Liver (tissue), 9 donors: ENCODE results near the gene NEU4. TPM values are rescaled to one million over a fixed set of nuclear protein-coding genes. Genes with fewer than 3 reads are reported as not detected.
"Not testable (repeated sequence)": the region's sequence is repeated elsewhere in the genome, so short reads cannot be mapped to it uniquely, and the experiment has no call there.

Experiments
- DNase-seq: peaks from one replicate; pipeline ENCODE4 v3.0.0-alpha.2; 2017; ENCODE audit warnings: low spot score
- H3K27ac ChIP-seq, 2 donors: one replicate each; pipeline ENCODE4 v1.7.0; 2013; ENCODE audit warnings: inconsistent platforms in 2 of 2, low read length in 2 of 2, control low read depth in 1 of 2, low read depth in 1 of 2, mild to moderate bottlenecking in 1 of 2
- H3K27me3 ChIP-seq, 4 donors: one replicate each; pipeline versions ENCODE4 v1.6.1 to v1.7.0; 2013; ENCODE audit warnings: low read length in 3 of 4, inconsistent platforms in 1 of 4, mild to moderate bottlenecking in 1 of 4, moderate library complexity in 1 of 4; ENCODE audit not compliant: control insufficient read depth in 4 of 4, insufficient read depth in 4 of 4
- H3K36me3 ChIP-seq, 4 donors: one replicate each; pipeline versions ENCODE4 v1.6.1 to v1.7.0; 2013; ENCODE audit warnings: low read length in 3 of 4, mild to moderate bottlenecking in 3 of 4, low read depth in 1 of 4, moderate library complexity in 1 of 4; ENCODE audit not compliant: control insufficient read depth in 4 of 4, insufficient read depth in 3 of 4
- H3K4me1 ChIP-seq, 4 donors: one replicate each; pipeline versions ENCODE4 v1.6.1 to v1.7.0; 2013; ENCODE audit warnings: low read length in 3 of 4, mild to moderate bottlenecking in 3 of 4, moderate library complexity in 1 of 4; ENCODE audit not compliant: control insufficient read depth in 4 of 4, insufficient read depth in 4 of 4
- H3K4me3 ChIP-seq, 3 donors: one replicate each; pipeline versions ENCODE4 v1.6.1 to v1.7.0; 2013; ENCODE audit warnings: low read length in 3 of 3, control low read depth in 1 of 3, low read depth in 1 of 3, mild to moderate bottlenecking in 1 of 3
- H3K9ac ChIP-seq, 2 donors: one replicate each; pipeline ENCODE4 v1.7.0; 2013; ENCODE audit warnings: low read length in 2 of 2, mild to moderate bottlenecking in 2 of 2, moderate library complexity in 2 of 2, control low read depth in 1 of 2, low read depth in 1 of 2
- H3K9me3 ChIP-seq, 4 donors: one replicate each; pipeline versions ENCODE4 v1.6.1 to v1.7.0; 2013; ENCODE audit warnings: low read length in 3 of 4; ENCODE audit not compliant: control insufficient read depth in 4 of 4
- ATF3 ChIP-seq: IDR thresholded peaks from 2 replicates; pipeline ENCODE4 v1.6.1; 2016; ENCODE audit warnings: antibody characterized with exemption
- CTCF ChIP-seq: fragments of 150-350 bp; IDR thresholded peaks from 2 replicates; pipeline ENCODE4 v1.5.1; 2017; ENCODE audit warnings: improper control_type of control experiment, low read depth, low read length; ENCODE audit not compliant: missing input control
- EGR1 ChIP-seq, 2 donors: IDR thresholded peaks; 2 replicates each; pipeline ENCODE4 v1.6.1; 2016 to 2018; ENCODE audit warnings: antibody characterized with exemption in 2 of 2, low read depth in 2 of 2
- FOXA1 ChIP-seq: IDR thresholded peaks from 2 replicates; pipeline ENCODE4 v1.6.1; 2016; ENCODE audit warnings: antibody characterized with exemption
- FOXA2 ChIP-seq: IDR thresholded peaks from 2 replicates; pipeline ENCODE4 v1.6.1; 2016; ENCODE audit warnings: antibody characterized with exemption
- HNF4A ChIP-seq, 2 donors: conservative IDR thresholded peaks; 2 replicates each; pipeline ENCODE4 v1.6.1; 2016; ENCODE audit warnings: antibody characterized with exemption in 2 of 2, mild to moderate bottlenecking in 2 of 2
- HNF4G ChIP-seq: IDR thresholded peaks from 2 replicates; pipeline ENCODE4 v1.6.1; 2016; ENCODE audit warnings: antibody characterized with exemption
- JUND ChIP-seq, 2 donors: IDR thresholded peaks; 2 replicates each; pipeline ENCODE4 v1.6.1; 2016; ENCODE audit warnings: antibody characterized with exemption in 2 of 2
- NR2F2 ChIP-seq: IDR thresholded peaks from 2 replicates; pipeline ENCODE4 v1.6.1; 2016; ENCODE audit warnings: antibody characterized with exemption
- RAD21 ChIP-seq, 2 donors: IDR thresholded peaks; 2 replicates each; pipeline ENCODE4 v1.6.1; 2016; ENCODE audit warnings: antibody characterized with exemption in 2 of 2, mild to moderate bottlenecking in 2 of 2
- REST ChIP-seq: IDR thresholded peaks from 2 replicates; pipeline ENCODE4 v1.6.1; 2016; ENCODE audit warnings: antibody characterized with exemption, mild to moderate bottlenecking
- TAF1 ChIP-seq: conservative IDR thresholded peaks from 2 replicates; pipeline ENCODE4 v1.6.1; 2016; ENCODE audit warnings: antibody characterized with exemption, mild to moderate bottlenecking
- ZBTB33 ChIP-seq: IDR thresholded peaks from 2 replicates; pipeline ENCODE4 v1.6.1; 2016; ENCODE audit warnings: antibody characterized with exemption
- WGBS: extraction: QIAGEN DNeasy Blood & Tissue Kit; methylation state at CpG from one replicate; pipeline ENCODE4 v1.1.7; 2013; 5-methylcytosine and 5-hydroxymethylcytosine counted together
- polyA plus RNA-seq, 2 donors: library from polyadenylated mRNA; stranded (reverse) in 1 of 2; unstranded in 1 of 2; fragments of 200-250 nt in 1 of 2; fragments of >200 nt in 1 of 2; fragmentation: Nextera tagmentation in 1 of 2; extraction: Ambion mirVana in 1 of 2; gene quantifications; one replicate each; pipeline versions ENCODE4 v1.2.1 to v1.2.3, GENCODE V29; 2013 to 2015
- total RNA-seq, 2 donors: library from RNA; depleted of rRNA; stranded (reverse); fragments of >200 nt; gene quantifications; one replicate each; pipeline ENCODE4 v1.2.3, GENCODE V29; 2014
- donor health status: healthy.
- donor health status: healthy.
- donor health status: healthy.
- donor health status: healthy.
- donor health status: healthy.

The NEU4 gene
- total and polyA plus RNA-seq, 4 donors: 5.4 to 58.4 (median 35.1) TPM

GRCh38 chr2:241827394-241827793 lies 18.4 kb downstream of the NEU4 start:
- Histone ChIP-seq H3K36me3 (no peaks in the 10 kb centered on the region), H3K4me1 (no peaks in the 10 kb centered on the region), H3K4me3 (no peak overlapping the region), H3K9ac (no peak overlapping the region), H3K27me3 (no peaks in the 10 kb centered on the region), H3K9me3 (peaks cover 0 to 5% (median 3%) of the 10 kb centered on the region in 4 donors), H3K27ac (no peak overlapping the region)
- TF ChIP-seq RAD21 (IDR thresholded peaks at IDR 0.05) (no peak), TAF1 (no peak)
- DNase-seq: no peak
- WGBS: 87% methylated on average over 2 of the region's 2 CpGs

- H3K27ac ChIP-seq: no peak overlapping the region
- H3K27me3 ChIP-seq: no peaks in the 10 kb centered on the region
- H3K4me3 ChIP-seq: no peak overlapping the region
- H3K9ac ChIP-seq: no peak overlapping the region
- 69% methylated on average over 13 of the region's 13 CpGs for WGBS
- no peaks in the 10 kb centered on the region for H3K9me3 ChIP-seq
- no peaks in the 10 kb centered on the region for H3K4me1 ChIP-seq
- no peak for DNase-seq
- no peaks in the 10 kb centered on the region for H3K36me3 ChIP-seq
- no peak for TF ChIP-seq HNF4A (conservative IDR thresholded peaks at IDR 0.05)
- TF ChIP-seq JUND (IDR thresholded peaks at IDR 0.05): no peak
- no peak for TF ChIP-seq EGR1 (IDR thresholded peaks at IDR 0.05; ENCODE audit: low read depth in 2 of 2)
- TF ChIP-seq NR2F2: no peak
- TF ChIP-seq ATF3: no peak
Measured at GRCh38 chr2:241833101-241833663, 24.2 kb downstream of the NEU4 start.

- H3K4me3 ChIP-seq, DNase-seq, H3K4me1 ChIP-seq, H3K9ac ChIP-seq, H3K27ac ChIP-seq, H3K9me3 ChIP-seq, H3K27me3 ChIP-seq, H3K36me3 ChIP-seq: not testable (repeated sequence)
- WGBS: 86% methylated on average over 28 of the region's 28 CpGs
Measured at GRCh38 chr2:241833756-241834526, 24.9 kb downstream of the NEU4 start.

GRCh38 chr2:241834527-241835210 lies 25.7 kb downstream of the NEU4 start:
- no peak for DNase-seq
- 92% methylated on average over 10 of the region's 10 CpGs for WGBS
- Histone ChIP-seq H3K4me1 (no peaks in the 10 kb centered on the region), H3K36me3 (no peaks in the 10 kb centered on the region), H3K9ac (no peak overlapping the region), H3K27ac (no peak overlapping the region), H3K27me3 (no peaks in the 10 kb centered on the region), H3K9me3 (no peaks in the 10 kb centered on the region), H3K4me3 (no peak overlapping the region)
- no peak for TF ChIP-seq FOXA2
- no peak for TF ChIP-seq ATF3
- no peak for TF ChIP-seq NR2F2
- no peak for TF ChIP-seq HNF4G
- TF ChIP-seq RAD21 (IDR thresholded peaks at IDR 0.05): no peak
- no peak for TF ChIP-seq REST
- TF ChIP-seq ZBTB33: no peak
- no peak for TF ChIP-seq TAF1
- no peak for TF ChIP-seq CTCF
- TF ChIP-seq FOXA1: no peak
